Measurements from ENCODE around the gene BRPF1.

DNA sequence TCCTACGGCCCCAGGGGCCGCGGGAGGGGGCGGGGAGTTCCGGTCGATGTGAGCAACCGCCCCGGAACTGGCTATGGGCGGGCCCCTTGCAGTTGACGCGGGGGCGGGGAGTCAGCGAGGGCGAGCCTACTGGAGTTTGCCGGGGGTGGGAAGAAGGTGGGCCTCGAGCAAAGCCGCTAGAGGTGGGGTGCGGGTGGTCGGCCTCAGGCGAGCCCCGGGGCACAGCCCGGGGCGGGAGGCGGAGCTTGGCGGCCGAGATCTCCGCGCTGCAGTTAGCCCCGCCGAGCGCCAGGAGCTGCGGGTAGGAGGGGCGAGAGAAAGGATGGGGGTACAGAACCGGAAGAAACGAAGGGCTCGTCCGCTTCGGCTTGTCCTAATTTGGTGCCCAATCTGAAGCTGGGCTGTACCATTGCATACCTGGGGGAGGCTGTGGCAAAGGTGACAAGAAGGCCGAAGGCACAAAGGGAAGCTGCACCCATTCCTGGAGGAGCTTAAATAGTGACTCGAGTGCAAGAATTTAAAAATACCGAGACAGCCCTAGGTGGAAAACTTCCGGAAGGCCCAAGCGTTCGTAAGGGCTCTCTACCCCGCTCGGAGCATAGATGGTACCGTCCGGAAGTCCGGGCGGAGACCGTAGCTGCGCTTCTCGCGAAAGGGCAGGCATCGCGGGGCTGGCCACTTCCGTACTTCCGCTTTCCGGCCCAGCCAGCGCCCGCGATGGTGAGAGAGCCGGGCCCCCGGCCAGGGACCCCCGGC is 61.0 kb downstream of the BRPF1 start, which contains the start of the genes ARPC4 and TADA3:
- TF ChIP-seq, protein P1, sequence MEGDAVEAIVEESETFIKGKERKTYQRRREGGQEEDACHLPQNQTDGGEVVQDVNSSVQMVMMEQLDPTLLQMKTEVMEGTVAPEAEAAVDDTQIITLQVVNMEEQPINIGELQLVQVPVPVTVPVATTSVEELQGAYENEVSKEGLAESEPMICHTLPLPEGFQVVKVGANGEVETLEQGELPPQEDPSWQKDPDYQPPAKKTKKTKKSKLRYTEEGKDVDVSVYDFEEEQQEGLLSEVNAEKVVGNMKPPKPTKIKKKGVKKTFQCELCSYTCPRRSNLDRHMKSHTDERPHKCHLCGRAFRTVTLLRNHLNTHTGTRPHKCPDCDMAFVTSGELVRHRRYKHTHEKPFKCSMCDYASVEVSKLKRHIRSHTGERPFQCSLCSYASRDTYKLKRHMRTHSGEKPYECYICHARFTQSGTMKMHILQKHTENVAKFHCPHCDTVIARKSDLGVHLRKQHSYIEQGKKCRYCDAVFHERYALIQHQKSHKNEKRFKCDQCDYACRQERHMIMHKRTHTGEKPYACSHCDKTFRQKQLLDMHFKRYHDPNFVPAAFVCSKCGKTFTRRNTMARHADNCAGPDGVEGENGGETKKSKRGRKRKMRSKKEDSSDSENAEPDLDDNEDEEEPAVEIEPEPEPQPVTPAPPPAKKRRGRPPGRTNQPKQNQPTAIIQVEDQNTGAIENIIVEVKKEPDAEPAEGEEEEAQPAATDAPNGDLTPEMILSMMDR (conservative IDR thresholded peaks at IDR 0.05; ENCODE audit: low read length): no peak
- no peak for TF ChIP-seq EZH2phosphoT487 (IDR thresholded peaks at IDR 0.05; ENCODE audit: borderline replicate concordance, low read depth, low read length)
